Naive B cell (primary cell): ENCODE results near the gene PROKR1. TPM values are rescaled to one million over a fixed set of nuclear protein-coding genes. Genes with fewer than 3 reads are reported as not detected.
"Not testable (repeated sequence)": the region's sequence is repeated elsewhere in the genome, so short reads cannot be mapped to it uniquely, and the experiment has no call there.

ENCODE experiments used
- ATAC-seq, 2 donors: fragments of 150-1000 bp; cut with Tn5 transposase; 2 replicates each; pipeline ENCODE4 v1.10.0; 2021; ENCODE audit warnings: low read depth in 2 of 2, mild to moderate bottlenecking in 2 of 2, moderate library complexity in 2 of 2
- DNase-seq: peaks from one replicate; pipeline ENCODE4 v3.0.0; 2022
- H3K27ac Mint-ChIP-seq, 6 donors: one replicate each; pipeline ENCODE4 v1.8.0; 2020 to 2022; ENCODE audit warnings: mild to moderate bottlenecking in 6 of 6, mixed read lengths in 6 of 6, moderate library complexity in 5 of 6, inconsistent platforms in 2 of 6
- H3K27me3 Mint-ChIP-seq, 3 donors: one replicate each; pipeline ENCODE4 v1.8.0; 2021 to 2022; ENCODE audit warnings: mixed read lengths in 3 of 3, mild to moderate bottlenecking in 1 of 3
- H3K36me3 Mint-ChIP-seq, 2 donors: one replicate each; pipeline ENCODE4 v1.8.0; 2020 to 2022; ENCODE audit warnings: mixed read lengths in 2 of 2, inconsistent platforms in 1 of 2, mild to moderate bottlenecking in 1 of 2
- H3K4me1 Mint-ChIP-seq, 3 donors: one replicate each; pipeline ENCODE4 v1.8.0; 2020 to 2022; ENCODE audit warnings: mixed read lengths in 3 of 3, inconsistent platforms in 1 of 3, mild to moderate bottlenecking in 1 of 3, moderate library complexity in 1 of 3
- H3K4me3 Mint-ChIP-seq, 8 donors: one replicate each; pipeline ENCODE4 v1.8.0; 2020 to 2022; ENCODE audit warnings: mild to moderate bottlenecking in 8 of 8, mixed read lengths in 8 of 8, moderate library complexity in 8 of 8, inconsistent platforms in 2 of 8
- H3K9me3 Mint-ChIP-seq, 7 donors: one replicate each; pipeline ENCODE4 v1.8.0; 2020 to 2022; ENCODE audit warnings: mixed read lengths in 7 of 7, mild to moderate bottlenecking in 5 of 7, inconsistent platforms in 2 of 7, moderate library complexity in 1 of 7
- polyA plus RNA-seq, 6 donors: library from polyadenylated mRNA; unstranded; fragments of 300-500 nt; fragmentation: Illumina TruSeq; gene quantifications; one replicate each; pipeline ENCODE4 v1.2.3, GENCODE V29; 2021; ENCODE audit warnings: low read depth in 6 of 6

PROKR1 gene
- polyA plus RNA-seq, 6 donors from 2014 or later, result not detected

- no peak overlapping the region for H3K27ac Mint-ChIP-seq
- no peak for ATAC-seq
- no peaks in the 10 kb centered on the region for H3K36me3 Mint-ChIP-seq
- H3K4me3 Mint-ChIP-seq, result peak overlapping the region in 1 of 8 donors; percentile 26
- DNase-seq, result no peak
- peaks cover 14 to 16% (median 16%) of the 10 kb centered on the region in 3 donors for H3K4me1 Mint-ChIP-seq
- peaks cover 0 to under 1% (median 0%) of the 10 kb centered on the region in 3 donors for H3K27me3 Mint-ChIP-seq
- peaks cover 0 to 16% (median 3%) of the 10 kb centered on the region in 7 donors for H3K9me3 Mint-ChIP-seq
Observed at GRCh38 chr2:68663371-68664156, 20.2 kb downstream of the PROKR1 start.

GRCh38 chr2:68667371-68667770, 24.0 kb downstream of the PROKR1 start:
- DNase-seq, result no peak
- Mint-ChIP-seq H3K27ac (no peak overlapping the region), H3K27me3 (peaks cover 0 to 7% (median 0%) of the 10 kb centered on the region in 3 donors), H3K4me3 (no peak overlapping the region), H3K4me1 (peaks cover 11 to 12% (median 12%) of the 10 kb centered on the region in 3 donors), H3K36me3 (no peaks in the 10 kb centered on the region), H3K9me3 (peaks cover 0 to 16% (median 3%) of the 10 kb centered on the region in 7 donors)
- ATAC-seq, result no peak

GRCh38 chr2:68669651-68670050, 26.3 kb downstream of the PROKR1 start:
- Mint-ChIP-seq H3K27me3 (peaks cover 0 to 8% (median 0%) of the 10 kb centered on the region in 3 donors), H3K4me1 (no peaks in the 10 kb centered on the region), H3K36me3 (no peaks in the 10 kb centered on the region), H3K27ac (no peak overlapping the region), H3K4me3 (no peak overlapping the region), H3K9me3 (peaks cover 0 to 16% (median 3%) of the 10 kb centered on the region in 7 donors)
- no peak for ATAC-seq
- no peak for DNase-seq

- Mint-ChIP-seq H3K4me1 (no peaks in the 10 kb centered on the region), H3K27me3 (peaks cover 0 to 8% (median 0%) of the 10 kb centered on the region in 3 donors), H3K4me3 (no peak overlapping the region), H3K9me3 (peaks cover 3 to 22% (median 6%) of the 10 kb centered on the region in 7 donors), H3K27ac (no peak overlapping the region), H3K36me3 (no peaks in the 10 kb centered on the region)
- ATAC-seq, result no peak
- DNase-seq, result no peak
Observed at GRCh38 chr2:68671961-68672360, 28.6 kb downstream of the PROKR1 start.

- Mint-ChIP-seq H3K36me3 (no peaks in the 10 kb centered on the region), H3K27me3 (peaks cover 0 to 8% (median 0%) of the 10 kb centered on the region in 3 donors), H3K27ac (no peak overlapping the region), H3K9me3 (peaks cover 0 to 19% (median 3%) of the 10 kb centered on the region in 7 donors), H3K4me1 (no peaks in the 10 kb centered on the region), H3K4me3 (no peak overlapping the region)
- ATAC-seq (no peak), DNase-seq (no peak)
Observed at GRCh38 chr2:68673631-68674030, 30.3 kb downstream of the PROKR1 start.

GRCh38 chr2:68675470-68675869, 32.1 kb downstream of the PROKR1 start:
- H3K4me1 Mint-ChIP-seq, result no peaks in the 10 kb centered on the region
- no peak overlapping the region for H3K4me3 Mint-ChIP-seq
- H3K36me3 Mint-ChIP-seq, result no peaks in the 10 kb centered on the region
- peaks cover 0 to 8% (median 1%) of the 10 kb centered on the region in 3 donors for H3K27me3 Mint-ChIP-seq
- DNase-seq (no peak), ATAC-seq (no peak)
- peak overlapping the region in 1 of 6 donors; percentile 29 for H3K27ac Mint-ChIP-seq
- peaks cover 0 to 22% (median 3%) of the 10 kb centered on the region in 7 donors for H3K9me3 Mint-ChIP-seq

- ATAC-seq, DNase-seq, H3K4me1 Mint-ChIP-seq, H3K27me3 Mint-ChIP-seq, H3K4me3 Mint-ChIP-seq, H3K27ac Mint-ChIP-seq, H3K36me3 Mint-ChIP-seq: not testable (repeated sequence)
- H3K9me3 Mint-ChIP-seq, result peaks cover 0 to 22% (median 8%) of the 10 kb centered on the region in 7 donors
Observed at GRCh38 chr2:68677837-68678236, 34.5 kb downstream of the PROKR1 start.

- peak overlapping the region in 6 of 8 donors; percentile 30 to 86 (median 68) for H3K4me3 Mint-ChIP-seq
- H3K27ac Mint-ChIP-seq, result peak overlapping the region in 1 of 6 donors; percentile 58
- peaks cover 0 to 19% (median 8%) of the 10 kb centered on the region in 7 donors for H3K9me3 Mint-ChIP-seq
- not testable (repeated sequence) for ATAC-seq, H3K36me3 Mint-ChIP-seq, H3K27me3 Mint-ChIP-seq, H3K4me1 Mint-ChIP-seq
- peak; percentile 19 for DNase-seq
Observed at GRCh38 chr2:68679166-68679916, 36.0 kb downstream of the PROKR1 start.

- peaks cover 0 to 19% (median 7%) of the 10 kb centered on the region in 7 donors for H3K9me3 Mint-ChIP-seq
- H3K4me1 Mint-ChIP-seq, H3K27me3 Mint-ChIP-seq, H3K36me3 Mint-ChIP-seq, ATAC-seq, DNase-seq: not testable (repeated sequence)
- peak overlapping the region in 1 of 6 donors; percentile 58 for H3K27ac Mint-ChIP-seq
- H3K4me3 Mint-ChIP-seq, result peak overlapping the region in 5 of 8 donors; percentile 33 to 86 (median 74)
Observed at GRCh38 chr2:68679917-68680267, 36.5 kb downstream of the PROKR1 start.

GRCh38 chr2:68684197-68684596, 40.8 kb downstream of the PROKR1 start:
- Mint-ChIP-seq H3K9me3 (peaks cover 0 to 5% (median 0%) of the 10 kb centered on the region in 7 donors), H3K4me3 (no peak overlapping the region), H3K27me3 (peaks cover 0 to 8% (median 0%) of the 10 kb centered on the region in 3 donors), H3K36me3 (no peaks in the 10 kb centered on the region), H3K4me1 (peaks cover 4 to 14% (median 13%) of the 10 kb centered on the region in 3 donors), H3K27ac (peak overlapping the region in 1 of 6 donors; percentile 59)
- peak; percentile 45 to 71 for ATAC-seq
- DNase-seq, result peak; percentile 25

- Mint-ChIP-seq H3K27ac (no peak overlapping the region), H3K27me3 (no peaks in the 10 kb centered on the region), H3K9me3 (no peaks in the 10 kb centered on the region), H3K4me1 (peaks cover 17 to 33% (median 32%) of the 10 kb centered on the region in 3 donors), H3K4me3 (no peak overlapping the region), H3K36me3 (no peaks in the 10 kb centered on the region)
- no peak for ATAC-seq
- no peak for DNase-seq
Observed at GRCh38 chr2:68686178-68686577, 42.8 kb downstream of the PROKR1 start.

GRCh38 chr2:68687018-68687417, 43.6 kb downstream of the PROKR1 start:
- DNase-seq (no peak), ATAC-seq (no peak)
- H3K9me3 Mint-ChIP-seq, result no peaks in the 10 kb centered on the region
- H3K4me1 Mint-ChIP-seq, result peaks cover 24 to 39% (median 38%) of the 10 kb centered on the region in 3 donors
- H3K27me3 Mint-ChIP-seq, result no peaks in the 10 kb centered on the region
- H3K36me3 Mint-ChIP-seq, result no peaks in the 10 kb centered on the region
- no peak overlapping the region for H3K27ac Mint-ChIP-seq
- no peak overlapping the region for H3K4me3 Mint-ChIP-seq
